ENCODE data around the gene PSTPIP1. TPM values are rescaled to one million over a fixed set of nuclear protein-coding genes. Genes with fewer than 3 reads are reported as not detected.

PSTPIP1 gene
- total and polyA plus RNA-seq, 2 of the 8 experiments (the other 6 are each of a cell fraction or from before 2014, with no cell fraction given) = 1.6 to 1.8 TPM

- WGBS, 2 experiments (ENCODE audit: extremely low coverage in 1 of 2, insufficient coverage in 1 of 2, insufficient read length in 1 of 2, insufficient replicate concordance in 2 of 2, low coverage in 1 of 2, low lambda C conversion rate in 2 of 2, missing lambda C conversion rate in 1 of 2) = 84% methylated on average over 2 of the region's 2 CpGs; no CpG with 5 or more reads in 1 of the 2 experiments
- no peak for FAIRE-seq
- CTCF ChIA-PET (ENCODE audit: partially characterized antibody) = interaction anchor here (0.6 to 0.7 kb wide), 4 partner anchors 33 to 800 kb away, joined by 3 to 4 read pairs (median 4); no protein-coding TSS in a partner anchor
- TF ChIP-seq CHD1 (IDR thresholded peaks at IDR 0.05; ENCODE audit: low read depth, low read length) (no peak), ATF3 (IDR thresholded peaks at IDR 0.05; ENCODE audit: insufficient read depth, low read depth, low read length) (no peak), SIN3A (conservative IDR thresholded peaks at IDR 0.05 in 1 of 2, IDR thresholded peaks at IDR 0.05 in 1 of 2; ENCODE audit: low read depth in 1 of 2, low read length in 2 of 2) (no peak), MAX (IDR thresholded peaks at IDR 0.05) (no peak)
Observed at GRCh38 chr15:77064063-77064462, 69.1 kb downstream of the PSTPIP1 start.

More at GRCh38 chr15:77064063-77064462, 69.1 kb downstream of the PSTPIP1 start:
- Histone ChIP-seq H3K56ac (replicated peaks; ENCODE audit: insufficient read length, low read depth, low read length) (no peak overlapping the region), H3K27me3 (replicated peaks in 1 of 4; ENCODE audit: control insufficient read depth in 3 of 4, extremely low read depth in 1 of 4, insufficient read depth in 3 of 4, low read length in 3 of 4) (no peaks in the 10 kb centered on the region), H4K8ac (ENCODE audit: extremely low read depth, insufficient read depth, low read length) (no peak overlapping the region), H3K27ac (ENCODE audit: low read depth, low read length) (no peak overlapping the region), H3K79me1 (ENCODE audit: low read depth, low read length) (no peaks in the 10 kb centered on the region), H3K23ac (ENCODE audit: insufficient read length) (no peak overlapping the region), H3K79me2 (ENCODE audit: control insufficient read depth in 1 of 2, insufficient read depth in 2 of 2, low read length in 2 of 2) (peaks cover 0 to 93% of the 10 kb centered on the region in 2 experiments; a peak in 2 of 4 replicates), H4K5ac (ENCODE audit: insufficient read length, low read depth, low read length) (no peak overlapping the region), H2AFZ (ENCODE audit: low read length) (no peak overlapping the region), H2BK5ac (ENCODE audit: low read depth, low read length) (no peak overlapping the region), H3K4ac (replicated peaks; ENCODE audit: insufficient read length, low read depth, low read length) (no peak overlapping the region), H3K4me2 (ENCODE audit: insufficient read depth in 1 of 2, low read depth in 2 of 2, low read length in 2 of 2) (no peak overlapping the region), H3K14ac (ENCODE audit: insufficient read length) (no peak overlapping the region), H3K4me3 (ENCODE audit: extremely low read depth in 1 of 4, insufficient read depth in 2 of 4, low read depth in 3 of 4, low read length in 4 of 4) (no peak overlapping the region), H3K9ac (replicated peaks in 1 of 4; ENCODE audit: extremely low read depth in 1 of 4, low read depth in 3 of 4, low read length in 3 of 4) (no peak overlapping the region), H4K91ac (replicated peaks; ENCODE audit: insufficient read length, low read length) (no peak overlapping the region), H3K9me3 (ENCODE audit: insufficient read depth in 2 of 2, low read depth in 1 of 2, low read length in 1 of 2) (no peaks in the 10 kb centered on the region), H3K18ac (ENCODE audit: extremely low read depth, low read length) (no peak overlapping the region), H3K36me3 (ENCODE audit: control insufficient read depth in 2 of 4, insufficient read depth in 4 of 4, low read length in 3 of 4) (no peaks in the 10 kb centered on the region), H2BK20ac (ENCODE audit: low read length) (no peak overlapping the region), H3K23me2 (ENCODE audit: low read depth, low read length) (no peaks in the 10 kb centered on the region), H2AK5ac (ENCODE audit: low read depth, low read length) (no peak overlapping the region), H2BK12ac (ENCODE audit: low read depth, low read length) (no peak overlapping the region), H2BK120ac (replicated peaks; ENCODE audit: low read depth, low read length) (no peak overlapping the region), H4K20me1 (replicated peaks in 1 of 2; ENCODE audit: control insufficient read depth in 1 of 2, insufficient read depth in 2 of 2, low read length in 2 of 2) (peaks cover 7 to 8% of the 10 kb centered on the region in 2 experiments), H3K4me1 (replicated peaks in 1 of 4; ENCODE audit: control insufficient read depth in 3 of 4, insufficient read depth in 4 of 4, low read length in 3 of 4) (peaks cover 0 to 6% (median 3%) of the 10 kb centered on the region in 4 experiments; a peak in 3 of 7 replicates), H2BK15ac (ENCODE audit: low read length) (no peak overlapping the region)
- POLR2A ChIA-PET (ENCODE audit: partially characterized antibody) = interaction anchor here (0.6 to 0.7 kb wide), 3 partner anchors 19 to 749 kb away, joined by 3 read pairs; no protein-coding TSS in a partner anchor
- DNase-seq (ENCODE audit: low read depth in 1 of 2, low spot score in 2 of 2) = no peak
